Upper lobe of left lung (tissue), 4 donors: ENCODE measurements around the gene AMER1.

Source experiments
- CTCF ChIP-seq, 6 experiments: fragments of 450-650 bp in 4 of 6; fragments of 200-600 bp in 2 of 6; sonication (generic) in 2 of 6; IDR thresholded peaks; one replicate each; pipeline ENCODE4 v1.5.1; 2016 to 2019; ENCODE audit warnings: antibody characterized with exemption in 6 of 6
- EP300 ChIP-seq, 4 donors: sonication (generic); formaldehyde crosslinking; IDR thresholded peaks; one replicate each; pipeline ENCODE4 v1.5.1; 2017; ENCODE audit warnings: antibody characterized with exemption in 4 of 4, control low read depth in 2 of 4
- POLR2A ChIP-seq, 4 donors: fragments of 450-650 bp; IDR thresholded peaks; one replicate each; pipeline ENCODE4 v1.5.1; 2016 to 2017; ENCODE audit warnings: antibody characterized with exemption in 4 of 4, mild to moderate bottlenecking in 2 of 4

DNA sequence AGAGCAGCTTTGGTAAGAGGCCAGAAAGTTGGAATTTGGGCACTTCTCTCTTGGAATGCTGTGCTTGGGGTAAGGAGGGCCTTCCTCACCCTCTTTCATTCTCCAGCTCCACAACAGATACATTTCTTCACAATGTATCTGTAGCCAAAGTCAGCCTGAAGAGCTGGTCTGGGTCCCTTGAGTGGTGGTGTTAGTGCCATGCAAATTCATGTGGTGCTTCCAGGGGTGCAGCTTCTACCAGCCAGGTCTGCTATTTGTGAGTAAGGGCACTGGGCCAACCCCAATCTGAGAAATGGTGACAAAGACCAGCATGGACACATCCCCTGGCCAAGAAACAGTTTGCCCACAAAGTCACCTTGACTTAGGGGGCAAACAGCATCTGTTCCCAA, 17.8 kb downstream of the AMER1 start:
- TF ChIP-seq CTCF (IDR thresholded peaks at IDR 0.05) = no peak
- TF ChIP-seq EP300 (IDR thresholded peaks at IDR 0.05) = no peak
- no peak for TF ChIP-seq POLR2A (IDR thresholded peaks at IDR 0.05)
